Tibial artery (tissue), 4 donors: ENCODE data around the gene KRIT1.

Experiments
- DNase-seq, 2 donors: peaks; one replicate each; pipeline ENCODE4 v3.0.0-alpha.2; 2019
- H3K27ac ChIP-seq, 2 donors: fragments of 200-600 bp; sonication (generic) in 1 of 2; 1 replicate in 1 of 2; 2 replicates in 1 of 2; pipeline ENCODE4 v1.5.1; 2018 to 2019; ENCODE audit warnings: mild to moderate bottlenecking in 1 of 2
- H3K27me3 ChIP-seq, 2 donors: fragments of 200-600 bp; sonication (generic) in 1 of 2; one replicate each; pipeline versions ENCODE4 v1.5.1 to v1.6.0; 2016 to 2019
- H3K36me3 ChIP-seq, 3 donors: fragments of 200-600 bp; sonication (generic) in 2 of 3; one replicate each; pipeline ENCODE4 v1.5.1; 2016 to 2019; ENCODE audit warnings: mild to moderate bottlenecking in 2 of 3
- H3K4me1 ChIP-seq, 4 donors: fragments of 200-600 bp; sonication (generic) in 2 of 4; 1 replicate in 3 of 4; 2 replicates in 1 of 4; pipeline ENCODE4 v1.5.1; 2016 to 2019
- H3K4me3 ChIP-seq, 2 donors: fragments of 200-600 bp; sonication (generic) in 1 of 2; 1 replicate in 1 of 2; 2 replicates in 1 of 2; pipeline ENCODE4 v1.5.1; 2018 to 2019; ENCODE audit warnings: mild to moderate bottlenecking in 2 of 2
- H3K9me3 ChIP-seq, 3 donors: fragments of 200-600 bp; sonication (generic) in 1 of 3; one replicate each; pipeline ENCODE4 v1.5.1; 2016 to 2019
- intact Hi-C: fragments of 100-400 bp; cut with DNase I; formaldehyde crosslinking; loops from one replicate; pipeline ENCODE4 v1.15.0; 2023; ENCODE audit warnings: low total_unique reads
- TF ChIP-seq, protein P1 (sequence below), 2 experiments: fragments of 200-600 bp in 1 of 2; fragments of 450-650 bp in 1 of 2; IDR thresholded peaks; one replicate each; pipeline ENCODE4 v1.5.1; 2017 to 2019; ENCODE audit warnings: antibody characterized with exemption in 2 of 2, mild to moderate bottlenecking in 1 of 2, moderate library complexity in 1 of 2

Gene KRIT1

DNA sequence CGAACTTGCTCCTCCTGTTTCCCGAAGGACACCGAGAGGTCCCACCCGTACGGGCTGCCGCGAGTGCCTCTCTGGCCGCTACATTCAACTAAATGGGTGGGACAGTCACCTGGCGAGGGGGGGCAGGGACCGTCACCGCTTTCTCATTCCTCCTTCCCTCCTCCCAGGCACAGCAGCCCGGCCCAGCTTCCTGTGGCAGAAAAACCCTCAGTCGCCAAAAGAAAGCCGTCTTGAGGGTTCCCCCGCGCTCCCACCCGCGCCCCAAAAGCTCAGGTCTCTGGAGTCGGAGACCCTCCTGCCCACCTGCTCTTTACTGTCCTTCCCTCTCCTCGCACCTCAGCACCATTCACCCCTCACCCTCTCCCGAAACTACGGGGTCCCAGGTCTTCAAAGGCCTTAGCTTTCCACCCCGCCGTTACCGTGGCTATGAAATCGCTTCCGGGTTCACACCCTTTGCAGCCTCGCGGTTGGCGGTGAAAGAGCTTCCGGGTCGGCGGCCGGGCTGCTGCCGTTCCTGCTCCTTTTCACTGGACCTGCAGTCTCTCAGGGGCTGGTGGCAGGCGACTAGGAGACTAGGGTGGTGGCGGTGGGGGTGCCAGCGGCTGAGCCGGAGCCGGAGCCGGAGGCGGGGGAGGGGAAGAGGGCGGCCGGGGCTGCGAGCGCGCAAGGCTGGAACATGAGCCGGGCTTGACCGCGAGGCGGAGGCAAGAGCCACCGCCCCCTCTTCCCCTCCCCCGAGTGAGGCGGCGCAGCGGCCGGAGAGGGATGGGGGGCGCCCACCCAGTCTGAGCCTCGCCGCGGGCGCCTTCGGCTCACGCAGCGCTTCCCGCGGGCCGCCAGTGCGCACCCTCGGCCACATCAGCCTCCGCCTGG, at the start of gene KRIT1, which contains the start of gene ANKIB1:
Gene KRIT1 (minus strand): TSS at position 428 of the 873 bp plus-strand sequence. CDS start 3,779 bp downstream, outside the sequence.
Gene ANKIB1 (plus strand): TSS at position 488 of the 873 bp plus-strand sequence. CDS start 49,005 bp downstream, outside the sequence.
- Histone ChIP-seq H3K36me3 (peaks cover 0 to 7% (median 2%) of the 10 kb centered on the region in 3 donors), H3K4me3 (peak within 1 kb of the TSS; percentile 80 to 99), H3K9me3 (no peaks in the 10 kb centered on the region), H3K27ac (peak within 1 kb of the TSS; percentile 96), H3K27me3 (no peaks in the 10 kb centered on the region), H3K4me1 (peaks cover 0 to 37% (median 27%) of the 10 kb centered on the region in 4 donors)
- TF ChIP-seq, protein P1, sequence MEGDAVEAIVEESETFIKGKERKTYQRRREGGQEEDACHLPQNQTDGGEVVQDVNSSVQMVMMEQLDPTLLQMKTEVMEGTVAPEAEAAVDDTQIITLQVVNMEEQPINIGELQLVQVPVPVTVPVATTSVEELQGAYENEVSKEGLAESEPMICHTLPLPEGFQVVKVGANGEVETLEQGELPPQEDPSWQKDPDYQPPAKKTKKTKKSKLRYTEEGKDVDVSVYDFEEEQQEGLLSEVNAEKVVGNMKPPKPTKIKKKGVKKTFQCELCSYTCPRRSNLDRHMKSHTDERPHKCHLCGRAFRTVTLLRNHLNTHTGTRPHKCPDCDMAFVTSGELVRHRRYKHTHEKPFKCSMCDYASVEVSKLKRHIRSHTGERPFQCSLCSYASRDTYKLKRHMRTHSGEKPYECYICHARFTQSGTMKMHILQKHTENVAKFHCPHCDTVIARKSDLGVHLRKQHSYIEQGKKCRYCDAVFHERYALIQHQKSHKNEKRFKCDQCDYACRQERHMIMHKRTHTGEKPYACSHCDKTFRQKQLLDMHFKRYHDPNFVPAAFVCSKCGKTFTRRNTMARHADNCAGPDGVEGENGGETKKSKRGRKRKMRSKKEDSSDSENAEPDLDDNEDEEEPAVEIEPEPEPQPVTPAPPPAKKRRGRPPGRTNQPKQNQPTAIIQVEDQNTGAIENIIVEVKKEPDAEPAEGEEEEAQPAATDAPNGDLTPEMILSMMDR (IDR thresholded peaks at IDR 0.05) = peak; percentile 21 to 33
- intact Hi-C loops = loop anchor here (5.0 to 10.0 kb wide), 2 partner anchors 202 to 1591 kb away; partner anchors contain the start of gene GATAD1
- DNase-seq = peak; percentile 83 to 92

DNA sequence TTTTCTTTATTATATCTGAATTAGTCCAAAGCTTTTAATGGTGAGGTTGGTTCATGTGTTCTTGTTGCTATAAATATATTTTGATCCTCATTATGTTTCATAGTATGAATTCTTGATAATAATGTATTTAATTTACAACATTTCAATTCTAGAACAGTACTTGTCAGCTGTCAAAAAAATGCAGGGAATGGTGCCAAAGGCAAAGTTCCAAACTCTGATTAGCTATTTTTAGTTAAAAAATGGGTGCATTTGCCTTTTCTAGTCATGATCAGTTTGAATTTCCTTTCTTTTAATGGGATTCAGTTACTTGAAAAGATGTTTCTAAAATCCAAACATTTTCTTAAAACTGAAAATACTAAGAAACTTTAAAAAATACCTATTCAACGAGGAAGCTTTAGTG, 49.7 kb upstream of the KRIT1 start:
- TF ChIP-seq, protein P1 (IDR thresholded peaks at IDR 0.05) = no peak
- DNase-seq = no peak
- Histone ChIP-seq H3K4me1 (peaks cover 0 to 32% (median 2%) of the 10 kb centered on the region in 4 donors), H3K27me3 (no peaks in the 10 kb centered on the region), H3K4me3 (peak overlapping the region in 1 of 2 donors; percentile 6), H3K27ac (peak overlapping the region in 1 of 2 donors; percentile 55), H3K36me3 (peaks cover 0 to 5% (median 0%) of the 10 kb centered on the region in 3 donors), H3K9me3 (no peaks in the 10 kb centered on the region)
- intact Hi-C loops = loop anchor here (10.0 kb wide), 1 partner anchor 1841 kb away; no protein-coding TSS in a partner anchor

DNA sequence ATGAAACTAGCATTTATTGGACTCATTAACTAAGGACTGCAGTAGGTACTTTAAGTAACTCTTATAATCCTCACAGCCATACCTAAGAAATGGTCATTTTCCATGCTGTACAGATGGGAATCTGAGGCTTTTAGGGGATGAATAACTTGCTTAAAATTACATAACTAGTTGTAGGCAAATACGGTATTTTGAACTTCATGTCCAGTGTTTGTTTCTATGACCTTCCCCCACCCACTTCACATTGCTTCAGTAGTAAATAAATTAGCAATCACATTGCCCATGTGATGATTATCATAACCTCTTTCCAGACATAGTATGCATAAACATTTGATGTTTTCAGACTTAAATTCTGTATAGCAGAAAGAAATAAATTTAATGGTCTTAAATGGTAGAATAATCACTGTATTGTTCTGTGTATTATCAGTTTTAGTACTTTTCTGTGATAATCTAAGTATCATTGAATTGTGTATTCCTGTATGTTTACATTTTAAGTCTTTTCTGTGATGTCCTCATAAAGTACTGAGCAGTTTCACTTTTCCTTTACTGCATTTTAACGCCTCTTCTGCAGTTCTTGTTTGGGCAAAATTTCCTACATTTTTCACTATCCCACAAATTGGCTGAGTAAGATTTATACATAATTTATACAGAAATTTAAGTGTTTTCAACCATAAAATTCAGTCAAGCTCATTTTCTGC, 48.3 kb upstream of the KRIT1 start:
- H3K4me1 ChIP-seq = peaks cover 0 to 32% (median 2%) of the 10 kb centered on the region in 4 donors
- H3K27ac ChIP-seq = peak overlapping the region; percentile 0 to 25
- H3K27me3 ChIP-seq = no peaks in the 10 kb centered on the region
- H3K4me3 ChIP-seq = peak overlapping the region; percentile 16 to 22
- no peak for DNase-seq
- intact Hi-C loops = loop anchor here (5.0 to 10.0 kb wide), 2 partner anchors 37 to 1839 kb away; no protein-coding TSS in a partner anchor
- H3K36me3 ChIP-seq = no peaks in the 10 kb centered on the region
- TF ChIP-seq, protein P1 (IDR thresholded peaks at IDR 0.05) = no peak
- H3K9me3 ChIP-seq = no peaks in the 10 kb centered on the region

DNA sequence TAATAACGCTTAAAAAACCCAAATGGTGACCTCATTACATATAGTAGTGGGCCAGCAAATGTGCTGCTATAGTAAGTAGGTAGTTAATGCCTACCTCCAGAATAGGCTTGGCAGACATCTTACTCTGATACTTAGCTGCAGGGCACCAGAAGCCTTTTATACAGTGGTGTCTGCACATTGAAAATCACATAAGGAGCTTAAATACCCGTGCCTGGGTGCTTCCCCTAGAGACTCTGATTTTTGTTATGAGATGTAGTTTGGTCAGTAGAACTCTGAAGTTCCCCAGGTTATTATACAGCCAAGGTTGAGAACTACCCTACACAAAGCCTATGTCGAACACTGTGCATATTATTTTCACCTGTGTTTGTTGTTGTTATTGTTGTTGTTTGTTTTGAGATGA, 47.3 kb upstream of the KRIT1 start:
- Histone ChIP-seq H3K36me3 (no peaks in the 10 kb centered on the region), H3K27ac (no peak overlapping the region), H3K4me1 (peaks cover 0 to 32% (median 2%) of the 10 kb centered on the region in 4 donors), H3K9me3 (no peaks in the 10 kb centered on the region), H3K27me3 (no peaks in the 10 kb centered on the region), H3K4me3 (no peak overlapping the region)
- no peak for DNase-seq
- TF ChIP-seq, protein P1 (IDR thresholded peaks at IDR 0.05) = no peak
- intact Hi-C loops = loop anchor here (5.0 to 10.0 kb wide), 2 partner anchors 36 to 1838 kb away; no protein-coding TSS in a partner anchor

DNA sequence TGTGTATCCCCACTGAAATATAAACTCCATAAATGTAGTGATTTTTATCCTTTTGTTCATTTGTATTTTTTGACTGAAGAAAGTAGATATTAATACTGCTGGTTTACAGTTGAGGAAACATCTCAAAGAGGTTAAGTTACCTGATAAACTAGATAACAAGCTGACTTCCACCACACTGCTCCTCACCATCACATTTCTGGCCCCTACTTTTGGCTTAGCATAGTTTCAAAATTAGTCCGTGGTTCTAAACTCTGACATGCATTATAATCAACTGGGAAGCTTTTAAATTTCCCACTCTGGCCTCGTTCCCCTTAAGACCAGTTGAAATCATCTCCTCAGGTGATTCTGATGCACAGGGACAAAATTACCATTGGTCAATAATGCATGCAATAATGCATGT, 43.6 kb upstream of the KRIT1 start:
- no peak for DNase-seq
- intact Hi-C loops = no loop called here
- no peaks in the 10 kb centered on the region for H3K27me3 ChIP-seq

More for the DNA sequence above, 43.6 kb upstream of the KRIT1 start:
- no peak overlapping the region for H3K4me3 ChIP-seq
- H3K9me3 ChIP-seq = no peaks in the 10 kb centered on the region
- peaks cover 0 to 13% (median 2%) of the 10 kb centered on the region in 4 donors for H3K4me1 ChIP-seq
- no peaks in the 10 kb centered on the region for H3K36me3 ChIP-seq
- TF ChIP-seq, protein P1 (IDR thresholded peaks at IDR 0.05) = no peak
- H3K27ac ChIP-seq = no peak overlapping the region
